Measurements from ENCODE around the gene RAB23.
A peak's percentile ranks its signal among the peaks of the same experiment; 100 is the strongest.
"Not testable (repeated sequence)": the region's sequence is repeated elsewhere in the genome, so short reads cannot be mapped to it uniquely, and the experiment has no call there.

RAB23 gene

GRCh38 chr6:57252975-57253374, 30.9 kb upstream of the RAB23 start:
- Mint-ChIP-seq H3K4me1 (peaks cover 0 to 2% of the 10 kb centered on the region in 2 donors), H3K27me3 (no peaks in the 10 kb centered on the region), H3K27ac (no peak overlapping the region), H3K4me3 (no peak overlapping the region), H3K9me3 (no peaks in the 10 kb centered on the region), H3K36me3 (no peaks in the 10 kb centered on the region)
- no peak for ATAC-seq (replicated peaks)
- DNase-seq = no peak

- Mint-ChIP-seq H3K36me3 (no peaks in the 10 kb centered on the region), H3K27me3 (no peaks in the 10 kb centered on the region), H3K4me1 (peaks cover 0 to 2% of the 10 kb centered on the region in 2 donors), H3K27ac (no peak overlapping the region), H3K4me3 (no peak overlapping the region), H3K9me3 (no peaks in the 10 kb centered on the region)
- DNase-seq (no peak), ATAC-seq (replicated peaks) (no peak)
Observed at GRCh38 chr6:57252137-57252536, 30.0 kb upstream of the RAB23 start.

- Mint-ChIP-seq H3K4me1 (no peaks in the 10 kb centered on the region), H3K36me3 (no peaks in the 10 kb centered on the region), H3K27ac (no peak overlapping the region), H3K9me3 (no peaks in the 10 kb centered on the region), H3K27me3 (no peaks in the 10 kb centered on the region), H3K4me3 (no peak overlapping the region)
- ATAC-seq (replicated peaks) (no peak), DNase-seq (no peak)
Observed at GRCh38 chr6:57250348-57250747, 28.2 kb upstream of the RAB23 start.

GRCh38 chr6:57248311-57248895, 26.3 kb upstream of the RAB23 start:
- Mint-ChIP-seq H3K4me1 (no peaks in the 10 kb centered on the region), H3K4me3 (no peak overlapping the region), H3K36me3 (no peaks in the 10 kb centered on the region), H3K27me3 (no peaks in the 10 kb centered on the region), H3K27ac (no peak overlapping the region), H3K9me3 (no peaks in the 10 kb centered on the region)
- DNase-seq = no peak
- no peak for ATAC-seq (replicated peaks)

- DNase-seq (no peak), ATAC-seq (replicated peaks) (no peak)
- Mint-ChIP-seq H3K27ac (no peak overlapping the region), H3K4me1 (no peaks in the 10 kb centered on the region), H3K27me3 (no peaks in the 10 kb centered on the region), H3K9me3 (no peaks in the 10 kb centered on the region), H3K4me3 (no peak overlapping the region), H3K36me3 (no peaks in the 10 kb centered on the region)
Observed at GRCh38 chr6:57247603-57248002, 25.5 kb upstream of the RAB23 start.

- H3K4me1 Mint-ChIP-seq = no peaks in the 10 kb centered on the region
- ATAC-seq (replicated peaks) = no peak
- no peaks in the 10 kb centered on the region for H3K27me3 Mint-ChIP-seq
- no peaks in the 10 kb centered on the region for H3K36me3 Mint-ChIP-seq
- no peak overlapping the region for H3K4me3 Mint-ChIP-seq
- no peak for DNase-seq
- no peaks in the 10 kb centered on the region for H3K9me3 Mint-ChIP-seq
- H3K27ac Mint-ChIP-seq = no peak overlapping the region
Observed at GRCh38 chr6:57246307-57246706, 24.2 kb upstream of the RAB23 start.

GRCh38 chr6:57243954-57244353, 21.8 kb upstream of the RAB23 start:
- peaks cover 7 to 11% of the 10 kb centered on the region in 2 donors for H3K27me3 Mint-ChIP-seq
- ATAC-seq (replicated peaks) (no peak), DNase-seq (no peak)
- no peak overlapping the region for H3K4me3 Mint-ChIP-seq
- no peaks in the 10 kb centered on the region for H3K4me1 Mint-ChIP-seq
- H3K27ac Mint-ChIP-seq = no peak overlapping the region
- no peaks in the 10 kb centered on the region for H3K9me3 Mint-ChIP-seq
- no peaks in the 10 kb centered on the region for H3K36me3 Mint-ChIP-seq

- not testable (repeated sequence) for H3K36me3 Mint-ChIP-seq; H3K4me3 Mint-ChIP-seq; ATAC-seq (replicated peaks); H3K4me1 Mint-ChIP-seq; DNase-seq; H3K9me3 Mint-ChIP-seq; H3K27ac Mint-ChIP-seq
- peaks cover 9 to 13% of the 10 kb centered on the region in 2 donors for H3K27me3 Mint-ChIP-seq
Observed at GRCh38 chr6:57243526-57243925, 21.4 kb upstream of the RAB23 start.

- Mint-ChIP-seq H3K9me3 (no peaks in the 10 kb centered on the region), H3K27ac (no peak overlapping the region), H3K27me3 (peaks cover 13 to 21% of the 10 kb centered on the region in 2 donors), H3K4me1 (no peaks in the 10 kb centered on the region), H3K4me3 (no peak overlapping the region), H3K36me3 (no peaks in the 10 kb centered on the region)
- ATAC-seq (replicated peaks) (no peak), DNase-seq (no peak)
Observed at GRCh38 chr6:57242505-57242904, 20.4 kb upstream of the RAB23 start.

GRCh38 chr6:57226221-57226620, 4.1 kb upstream of the RAB23 start:
- H3K36me3 Mint-ChIP-seq = no peaks in the 10 kb centered on the region
- no peaks in the 10 kb centered on the region for H3K9me3 Mint-ChIP-seq
- no peak overlapping the region for H3K4me3 Mint-ChIP-seq
- H3K27ac Mint-ChIP-seq = no peak overlapping the region
- peaks cover 8 to 29% of the 10 kb centered on the region in 2 donors for H3K27me3 Mint-ChIP-seq
- DNase-seq = no peak
- H3K4me1 Mint-ChIP-seq = peaks cover 0 to 7% of the 10 kb centered on the region in 2 donors
- no peak for ATAC-seq (replicated peaks)

- Mint-ChIP-seq H3K4me1 (peaks cover 0 to 8% of the 10 kb centered on the region in 2 donors), H3K9me3 (no peaks in the 10 kb centered on the region), H3K27ac (no peak overlapping the region), H3K36me3 (no peaks in the 10 kb centered on the region), H3K27me3 (peaks cover 3 to 22% of the 10 kb centered on the region in 2 donors), H3K4me3 (no peak overlapping the region)
- ATAC-seq (replicated peaks) = no peak
- DNase-seq = no peak
Observed at GRCh38 chr6:57224769-57225515, 2.8 kb upstream of the RAB23 start.

GRCh38 chr6:57222743-57223077, 603 bp upstream of the RAB23 start:
- H3K4me3 Mint-ChIP-seq = peak overlapping the region; percentile 8 to 94
- no peaks in the 10 kb centered on the region for H3K36me3 Mint-ChIP-seq
- ATAC-seq (replicated peaks) = no peak
- peaks cover 0 to 8% of the 10 kb centered on the region in 2 donors for H3K4me1 Mint-ChIP-seq
- H3K27me3 Mint-ChIP-seq = peaks cover 0 to 5% of the 10 kb centered on the region in 2 donors
- H3K27ac Mint-ChIP-seq = no peak overlapping the region
- DNase-seq = no peak
- no peaks in the 10 kb centered on the region for H3K9me3 Mint-ChIP-seq

- Mint-ChIP-seq H3K27me3 (peaks cover 0 to 5% of the 10 kb centered on the region in 2 donors), H3K9me3 (no peaks in the 10 kb centered on the region), H3K27ac (peak overlapping the region; percentile 82), H3K36me3 (no peaks in the 10 kb centered on the region), H3K4me1 (peaks cover 9 to 10% of the 10 kb centered on the region in 2 donors), H3K4me3 (peak overlapping the region; percentile 91 to 94)
- ATAC-seq (replicated peaks) = peak; percentile 66 to 75
- peak; percentile 29 for DNase-seq
Observed at GRCh38 chr6:57221191-57221935, 744 bp downstream of the RAB23 start.

- no peak overlapping the region for H3K27ac Mint-ChIP-seq
- H3K27me3 Mint-ChIP-seq = peaks cover 0 to 5% of the 10 kb centered on the region in 2 donors
- no peak for ATAC-seq (replicated peaks)
- H3K36me3 Mint-ChIP-seq = no peaks in the 10 kb centered on the region
- H3K4me3 Mint-ChIP-seq = peak overlapping the region in 1 of 2 donors; percentile 14
- DNase-seq = no peak
- H3K4me1 Mint-ChIP-seq = peaks cover 10% of the 10 kb centered on the region in 2 donors
- no peaks in the 10 kb centered on the region for H3K9me3 Mint-ChIP-seq
Observed at GRCh38 chr6:57220083-57220703, 1.9 kb downstream of the RAB23 start.

All from stimulated activated naive B cell treated with anti-CD40 and anti-IgM and Interleukin-4, amounts not matched to agents 10 μg/mL and 1 μg/mL and 100 μg/mL, for 72 hours (primary cell).